K562 (cell line): ENCODE results near the gene HAUS3. TPM values are rescaled to one million over a fixed set of nuclear protein-coding genes. Genes with fewer than 3 reads are reported as not detected.

ENCODE experiments used
- ATAC-seq: fragments of 200-7000 bp; cut with Tn5 transposase; 3 replicates; pipeline ENCODE4 v1.9.1; 2020; ENCODE audit warnings: moderate library complexity
- BruUV-seq: library from RNA; stranded (reverse); fragments of 400-500 nt; replicated peaks from 2 replicates; lab custom pipeline; 2021; lab: Mats Ljungman, UMichigan
- CTCF ChIA-PET: fragments of 300-600 bp; formaldehyde crosslinking; extraction: SDS; loops from one replicate; lab custom pipeline; 2021; ENCODE audit warnings: low intra/inter-chr PET ratio; lab: Yijun Ruan, JAX
- POLR2A ChIA-PET: fragments of 300-600, 350-650 bp; sonication (Branson Sonifier 250); formaldehyde crosslinking; extraction: SDS; loops from one replicate; lab custom pipeline; 2021; ENCODE audit warnings: antibody characterized with exemption, inconsistent platforms; lab: Yijun Ruan, JAX
- DNase-seq, 4 experiments: peaks; one replicate each; pipeline versions ENCODE4 v3.0.0 to v3.0.0-alpha.2; 2011 to 2018; ENCODE audit warnings: low spot score in 3 of 4, mixed read lengths in 3 of 4; ENCODE audit errors: extremely low read depth in 1 of 4
- FAIRE-seq: peaks from 2 replicates; lab custom pipeline; 2011; peaks lifted over from hg19 to GRCh38; lab: Jason Lieb, UNC
- H2AFZ ChIP-seq: 2 replicates; pipeline ENCODE4 v1.6.0; 2011; ENCODE audit warnings: low read depth, low read length, control low read depth, inconsistent platforms
- H3K27ac ChIP-seq: fragments of 200-600 bp; 3 replicates; pipeline ENCODE4 v1.8.0; 2011; ENCODE audit warnings: low read depth, mild to moderate bottlenecking, control low read depth, inconsistent platforms, low read length, moderate library complexity, mixed read lengths; ENCODE audit errors: extremely low read depth
- H3K27me3 ChIP-seq, 2 experiments: fragments of 300-600 bp in 1 of 2; 2 replicates in 1 of 2; 3 replicates in 1 of 2; pipeline versions ENCODE4 v1.6.0 to v1.8.0; 2011; ENCODE audit warnings: inconsistent platforms in 2 of 2, low read length in 2 of 2, mild to moderate bottlenecking in 1 of 2, mixed read lengths in 1 of 2, moderate library complexity in 1 of 2; ENCODE audit not compliant: control insufficient read depth in 2 of 2, insufficient read depth in 2 of 2
- H3K36me3 ChIP-seq: fragments of 300-600 bp; 3 replicates; pipeline ENCODE4 v1.8.0; 2011; ENCODE audit warnings: mild to moderate bottlenecking, low read length, inconsistent platforms; ENCODE audit not compliant: control insufficient read depth, insufficient read depth
- H3K4me1 ChIP-seq, 2 experiments: fragments of 200-600 bp in 1 of 2; replicated peaks in 1 of 2; 2 replicates in 1 of 2; 3 replicates in 1 of 2; pipeline versions ENCODE4 v1.5.1 to v1.8.0; 2011; ENCODE audit warnings: inconsistent platforms in 2 of 2, low read length in 2 of 2, mild to moderate bottlenecking in 1 of 2, mixed read lengths in 1 of 2, moderate library complexity in 1 of 2; ENCODE audit not compliant: control insufficient read depth in 2 of 2, insufficient read depth in 2 of 2
- H3K4me2 ChIP-seq: 2 replicates; pipeline ENCODE4 v1.6.1; 2011; ENCODE audit warnings: low read length, control low read depth, inconsistent platforms, mixed read lengths; ENCODE audit not compliant: insufficient read depth
- H3K4me3 ChIP-seq: fragments of 200-600 bp; sonication (generic), shearing (Covaris generic); 2 replicates; pipeline ENCODE4 v1.5.1; 2016; ENCODE audit warnings: control low read depth, inconsistent platforms
- H3K79me2 ChIP-seq: fragments of 200-600 bp; 3 replicates; pipeline ENCODE4 v1.8.0; 2011; ENCODE audit warnings: low read length, inconsistent platforms; ENCODE audit not compliant: control insufficient read depth, insufficient read depth
- H3K9ac ChIP-seq, 2 experiments: 2 replicates each; pipeline versions ENCODE4 v1.6.0 to v1.6.1; 2011; ENCODE audit warnings: low read depth in 2 of 2, low read length in 2 of 2, control low read depth in 1 of 2, inconsistent platforms in 1 of 2, mild to moderate bottlenecking in 1 of 2, mixed read lengths in 1 of 2; ENCODE audit not compliant: insufficient read depth in 1 of 2
- H3K9me1 ChIP-seq: one replicate; pipeline ENCODE4 v1.6.0; 2011; ENCODE audit warnings: inconsistent platforms, mild to moderate bottlenecking, low read length, moderate library complexity; ENCODE audit not compliant: control insufficient read depth, insufficient read depth
- H3K9me3 ChIP-seq: replicated peaks from 2 replicates; pipeline ENCODE4 v1.5.1; 2011; ENCODE audit warnings: low read depth, low read length, inconsistent platforms; ENCODE audit not compliant: control insufficient read depth, insufficient read depth
- H4K20me1 ChIP-seq: replicated peaks from 2 replicates; pipeline ENCODE4 v1.6.1; 2011; ENCODE audit warnings: low read length, inconsistent platforms, mixed read lengths; ENCODE audit not compliant: control insufficient read depth, insufficient read depth
- MED1 ChIP-seq: sonication (generic); formaldehyde crosslinking; IDR thresholded peaks from 2 replicates; pipeline ENCODE4 v1.8.1; 2023; ENCODE audit warnings: missing genetic modification reagents, borderline replicate concordance
- POLR2A ChIP-seq: fragments of 450-650 bp; conservative IDR thresholded peaks from 2 replicates; pipeline ENCODE4 v1.6.1; 2016
- SIN3B ChIP-seq: fragments of 450-650 bp; IDR thresholded peaks from 2 replicates; pipeline ENCODE4 v1.6.1; 2017; ENCODE audit warnings: low read depth, mild to moderate bottlenecking, moderate library complexity
- WGBS: fragments of 100-300 bp; shearing (Covaris generic); methylation state at CpG from one replicate; pipeline ENCODE4 v1.1.6; 2016; ENCODE audit warnings: low coverage, mixed read lengths; ENCODE audit not compliant: insufficient coverage; ENCODE audit errors: missing lambda C conversion rate; 5-methylcytosine and 5-hydroxymethylcytosine counted together
- in situ Hi-C: fragments of 300-500 bp; cut with MboI; formaldehyde crosslinking; loops from 4 replicates; pipeline ENCODE4 v1.15.0; 2018; ENCODE audit warnings: inconsistent platforms, mixed read lengths
- intact Hi-C: fragments of 100-400 bp; cut with micrococcal nuclease; formaldehyde crosslinking; loops from 2 replicates; pipeline ENCODE4 v1.14.2; 2022
- polyA plus RNA-seq, 8 experiments: library from polyadenylated mRNA; depleted of rRNA in 4 of 8; stranded (reverse) in 5 of 8; unstranded in 3 of 8; fragments of >200 nt; fragmentation: Nextera tagmentation in 2 of 8; fragmentation: Illumina TruSeq in 1 of 8; extraction: Ambion mirVana in 2 of 8; extraction: Trizol in 1 of 8; gene quantifications; 2 replicates each; pipeline versions ENCODE4 v1.2.1 to v1.2.3, GENCODE V29; 2011 to 2014; ENCODE audit warnings: inconsistent platforms in 1 of 8, missing spikeins in 1 of 8
- total RNA-seq, 7 experiments: library from RNA; depleted of rRNA in 6 of 7; stranded (reverse); fragments of >200 nt in 6 of 7; fragmentation: Illumina TruSeq in 2 of 7; extraction: Trizol in 2 of 7; gene quantifications; 2 replicates each; pipeline versions ENCODE4 v1.2.1 to v1.2.3, GENCODE V29; 2011 to 2021; ENCODE audit warnings: low replicate concordance in 1 of 7
- TF ChIP-seq, protein P1 (sequence below): fragments of 250-450 bp; sonication (Bioruptor Pico); IDR thresholded peaks from 2 replicates; pipeline ENCODE4 v1.5.0; 2021
- TF ChIP-seq, protein P2 (sequence below): fragments of 450-650 bp; formaldehyde crosslinking; IDR thresholded peaks from 2 replicates; pipeline ENCODE4 v1.4.0; 2020; ENCODE audit warnings: mild to moderate bottlenecking, moderate library complexity
- TF ChIP-seq, protein P3 (sequence below), 2 experiments: fragments of 250-450 bp in 1 of 2; fragments of 450-650 bp in 1 of 2; sonication (Bioruptor Pico) in 1 of 2; IDR thresholded peaks; 2 replicates each; pipeline versions ENCODE4 v1.6.1 to v1.8.0; 2016 to 2021; ENCODE audit warnings: mild to moderate bottlenecking in 2 of 2, moderate library complexity in 2 of 2, missing compliant biosample characterization in 1 of 2, missing genetic modification characterization in 1 of 2

Gene HAUS3
- total and polyA plus RNA-seq, 9 of the 15 experiments (the other 6 are each of a cell fraction or from before 2014, with no cell fraction given): 8.9 to 25.7 (median 21.5) TPM

DNA sequence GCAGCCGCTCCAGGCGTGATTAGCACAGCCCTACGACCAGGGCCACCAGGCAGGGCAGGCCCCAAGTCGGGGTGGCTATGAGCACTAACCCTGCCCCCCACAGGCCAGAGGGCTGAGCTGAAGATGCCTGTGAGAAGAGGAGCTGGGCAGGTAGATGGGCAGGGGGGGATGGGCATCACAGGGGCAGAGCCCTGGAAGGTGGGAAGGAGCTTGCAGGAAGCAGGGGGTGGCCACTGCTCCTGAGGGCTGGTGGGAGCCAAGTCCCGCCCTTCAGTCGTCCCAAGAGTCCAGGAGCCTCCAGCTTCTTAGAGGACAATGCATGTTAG lies 27.2 kb upstream of the HAUS3 start:
- peaks cover 15 to 91% of the 10 kb centered on the region in 2 experiments for H3K4me1 ChIP-seq
- WGBS: 62% methylated on average over 6 of the region's 6 CpGs
- FAIRE-seq: no peak
- BruUV-seq: no TSS peak
- in situ Hi-C loops: no loop called here
- POLR2A ChIA-PET: no interaction called here
- intact Hi-C loops: no loop called here
- H3K27me3 ChIP-seq: no peaks in the 10 kb centered on the region
- CTCF ChIA-PET: no interaction called here
- no peaks in the 10 kb centered on the region for H3K9me1 ChIP-seq
- TF ChIP-seq, protein P1, sequence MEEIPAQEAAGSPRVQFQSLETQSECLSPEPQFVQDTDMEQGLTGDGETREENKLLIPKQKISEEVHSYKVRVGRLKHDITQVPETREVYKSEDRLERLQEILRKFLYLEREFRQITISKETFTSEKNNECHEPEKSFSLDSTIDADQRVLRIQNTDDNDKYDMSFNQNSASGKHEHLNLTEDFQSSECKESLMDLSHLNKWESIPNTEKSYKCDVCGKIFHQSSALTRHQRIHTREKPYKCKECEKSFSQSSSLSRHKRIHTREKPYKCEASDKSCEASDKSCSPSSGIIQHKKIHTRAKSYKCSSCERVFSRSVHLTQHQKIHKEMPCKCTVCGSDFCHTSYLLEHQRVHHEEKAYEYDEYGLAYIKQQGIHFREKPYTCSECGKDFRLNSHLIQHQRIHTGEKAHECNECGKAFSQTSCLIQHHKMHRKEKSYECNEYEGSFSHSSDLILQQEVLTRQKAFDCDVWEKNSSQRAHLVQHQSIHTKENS (CRISPR knock-in tag): no peak
- TF ChIP-seq POLR2A (no peak), SIN3B (no peak), MED1 (CRISPR knock-in tag) (0 out of 2 replicates have a peak, but pooled peaks have one; percentile 38)
- TF ChIP-seq, protein P2, sequence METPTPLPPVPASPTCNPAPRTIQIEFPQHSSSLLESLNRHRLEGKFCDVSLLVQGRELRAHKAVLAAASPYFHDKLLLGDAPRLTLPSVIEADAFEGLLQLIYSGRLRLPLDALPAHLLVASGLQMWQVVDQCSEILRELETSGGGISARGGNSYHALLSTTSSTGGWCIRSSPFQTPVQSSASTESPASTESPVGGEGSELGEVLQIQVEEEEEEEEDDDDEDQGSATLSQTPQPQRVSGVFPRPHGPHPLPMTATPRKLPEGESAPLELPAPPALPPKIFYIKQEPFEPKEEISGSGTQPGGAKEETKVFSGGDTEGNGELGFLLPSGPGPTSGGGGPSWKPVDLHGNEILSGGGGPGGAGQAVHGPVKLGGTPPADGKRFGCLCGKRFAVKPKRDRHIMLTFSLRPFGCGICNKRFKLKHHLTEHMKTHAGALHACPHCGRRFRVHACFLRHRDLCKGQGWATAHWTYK: no peak
- TF ChIP-seq, protein P3, sequence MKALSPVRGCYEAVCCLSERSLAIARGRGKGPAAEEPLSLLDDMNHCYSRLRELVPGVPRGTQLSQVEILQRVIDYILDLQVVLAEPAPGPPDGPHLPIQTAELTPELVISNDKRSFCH (CRISPR knock-in tag; IDR thresholded peaks at IDR 0.05): no peak
- TF ChIP-seq, protein P3 (tag; IDR thresholded peaks at IDR 0.05): no peak
- DNase-seq: no peak
- H3K9me3 ChIP-seq: no peaks in the 10 kb centered on the region
- H3K4me3 ChIP-seq: no peak overlapping the region
- no peak overlapping the region for H3K4me2 ChIP-seq
- no peak overlapping the region for H2AFZ ChIP-seq
- ATAC-seq: no peak
- no peak overlapping the region for H3K27ac ChIP-seq
- H3K9ac ChIP-seq: 0 out of 4 replicates have a peak overlapping the region, but pooled peaks of 1 of the 2 experiments have one; percentile 39
- H3K36me3 ChIP-seq: peaks cover 12% of the 10 kb centered on the region; the same call in 1 of the 3 replicates
- H3K79me2 ChIP-seq: no peaks in the 10 kb centered on the region
- H4K20me1 ChIP-seq: no peaks in the 10 kb centered on the region
